ENCODE data around the gene DGCR2. TPM values are rescaled to one million over a fixed set of nuclear protein-coding genes. Genes with fewer than 3 reads are reported as not detected.

DGCR2 gene
- total and polyA plus RNA-seq, 10 of the 15 experiments (the other 5 are each of a cell fraction or from before 2014, with no cell fraction given): 0.19 to 28.4 (median 16.0) TPM

DNA sequence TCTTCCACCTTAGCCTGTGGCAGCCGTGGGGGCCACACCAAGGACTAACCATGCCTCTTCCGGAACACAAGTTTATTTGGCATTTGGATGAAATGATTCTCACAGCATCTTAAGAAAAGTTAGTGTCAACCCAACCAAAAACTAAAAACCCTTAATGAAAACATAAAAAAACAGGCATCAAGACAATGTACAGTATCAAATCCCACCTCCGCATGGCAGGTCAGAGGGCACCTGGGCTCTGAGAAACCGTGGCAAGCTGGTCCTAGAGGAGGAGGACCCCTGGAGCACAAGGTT, 86.0 kb downstream of the DGCR2 start (continued):
- TF ChIP-seq, protein P1, sequence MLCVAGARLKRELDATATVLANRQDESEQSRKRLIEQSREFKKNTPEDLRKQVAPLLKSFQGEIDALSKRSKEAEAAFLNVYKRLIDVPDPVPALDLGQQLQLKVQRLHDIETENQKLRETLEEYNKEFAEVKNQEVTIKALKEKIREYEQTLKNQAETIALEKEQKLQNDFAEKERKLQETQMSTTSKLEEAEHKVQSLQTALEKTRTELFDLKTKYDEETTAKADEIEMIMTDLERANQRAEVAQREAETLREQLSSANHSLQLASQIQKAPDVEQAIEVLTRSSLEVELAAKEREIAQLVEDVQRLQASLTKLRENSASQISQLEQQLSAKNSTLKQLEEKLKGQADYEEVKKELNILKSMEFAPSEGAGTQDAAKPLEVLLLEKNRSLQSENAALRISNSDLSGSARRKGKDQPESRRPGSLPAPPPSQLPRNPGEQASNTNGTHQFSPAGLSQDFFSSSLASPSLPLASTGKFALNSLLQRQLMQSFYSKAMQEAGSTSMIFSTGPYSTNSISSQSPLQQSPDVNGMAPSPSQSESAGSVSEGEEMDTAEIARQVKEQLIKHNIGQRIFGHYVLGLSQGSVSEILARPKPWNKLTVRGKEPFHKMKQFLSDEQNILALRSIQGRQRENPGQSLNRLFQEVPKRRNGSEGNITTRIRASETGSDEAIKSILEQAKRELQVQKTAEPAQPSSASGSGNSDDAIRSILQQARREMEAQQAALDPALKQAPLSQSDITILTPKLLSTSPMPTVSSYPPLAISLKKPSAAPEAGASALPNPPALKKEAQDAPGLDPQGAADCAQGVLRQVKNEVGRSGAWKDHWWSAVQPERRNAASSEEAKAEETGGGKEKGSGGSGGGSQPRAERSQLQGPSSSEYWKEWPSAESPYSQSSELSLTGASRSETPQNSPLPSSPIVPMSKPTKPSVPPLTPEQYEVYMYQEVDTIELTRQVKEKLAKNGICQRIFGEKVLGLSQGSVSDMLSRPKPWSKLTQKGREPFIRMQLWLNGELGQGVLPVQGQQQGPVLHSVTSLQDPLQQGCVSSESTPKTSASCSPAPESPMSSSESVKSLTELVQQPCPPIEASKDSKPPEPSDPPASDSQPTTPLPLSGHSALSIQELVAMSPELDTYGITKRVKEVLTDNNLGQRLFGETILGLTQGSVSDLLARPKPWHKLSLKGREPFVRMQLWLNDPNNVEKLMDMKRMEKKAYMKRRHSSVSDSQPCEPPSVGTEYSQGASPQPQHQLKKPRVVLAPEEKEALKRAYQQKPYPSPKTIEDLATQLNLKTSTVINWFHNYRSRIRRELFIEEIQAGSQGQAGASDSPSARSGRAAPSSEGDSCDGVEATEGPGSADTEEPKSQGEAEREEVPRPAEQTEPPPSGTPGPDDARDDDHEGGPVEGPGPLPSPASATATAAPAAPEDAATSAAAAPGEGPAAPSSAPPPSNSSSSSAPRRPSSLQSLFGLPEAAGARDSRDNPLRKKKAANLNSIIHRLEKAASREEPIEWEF (IDR thresholded peaks at IDR 0.05; ENCODE audit: insufficient replicate concordance, low read depth, low read length): no peak
- TF ChIP-seq, protein P2, sequence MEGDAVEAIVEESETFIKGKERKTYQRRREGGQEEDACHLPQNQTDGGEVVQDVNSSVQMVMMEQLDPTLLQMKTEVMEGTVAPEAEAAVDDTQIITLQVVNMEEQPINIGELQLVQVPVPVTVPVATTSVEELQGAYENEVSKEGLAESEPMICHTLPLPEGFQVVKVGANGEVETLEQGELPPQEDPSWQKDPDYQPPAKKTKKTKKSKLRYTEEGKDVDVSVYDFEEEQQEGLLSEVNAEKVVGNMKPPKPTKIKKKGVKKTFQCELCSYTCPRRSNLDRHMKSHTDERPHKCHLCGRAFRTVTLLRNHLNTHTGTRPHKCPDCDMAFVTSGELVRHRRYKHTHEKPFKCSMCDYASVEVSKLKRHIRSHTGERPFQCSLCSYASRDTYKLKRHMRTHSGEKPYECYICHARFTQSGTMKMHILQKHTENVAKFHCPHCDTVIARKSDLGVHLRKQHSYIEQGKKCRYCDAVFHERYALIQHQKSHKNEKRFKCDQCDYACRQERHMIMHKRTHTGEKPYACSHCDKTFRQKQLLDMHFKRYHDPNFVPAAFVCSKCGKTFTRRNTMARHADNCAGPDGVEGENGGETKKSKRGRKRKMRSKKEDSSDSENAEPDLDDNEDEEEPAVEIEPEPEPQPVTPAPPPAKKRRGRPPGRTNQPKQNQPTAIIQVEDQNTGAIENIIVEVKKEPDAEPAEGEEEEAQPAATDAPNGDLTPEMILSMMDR (IDR thresholded peaks at IDR 0.05 in 2 of 3, conservative IDR thresholded peaks at IDR 0.05 in 1 of 3; ENCODE audit: control insufficient read depth in 2 of 3, extremely low read depth in 1 of 3, insufficient read depth in 1 of 3, low read depth in 3 of 3, low read length in 3 of 3): no peak
- TF ChIP-seq, protein P3, sequence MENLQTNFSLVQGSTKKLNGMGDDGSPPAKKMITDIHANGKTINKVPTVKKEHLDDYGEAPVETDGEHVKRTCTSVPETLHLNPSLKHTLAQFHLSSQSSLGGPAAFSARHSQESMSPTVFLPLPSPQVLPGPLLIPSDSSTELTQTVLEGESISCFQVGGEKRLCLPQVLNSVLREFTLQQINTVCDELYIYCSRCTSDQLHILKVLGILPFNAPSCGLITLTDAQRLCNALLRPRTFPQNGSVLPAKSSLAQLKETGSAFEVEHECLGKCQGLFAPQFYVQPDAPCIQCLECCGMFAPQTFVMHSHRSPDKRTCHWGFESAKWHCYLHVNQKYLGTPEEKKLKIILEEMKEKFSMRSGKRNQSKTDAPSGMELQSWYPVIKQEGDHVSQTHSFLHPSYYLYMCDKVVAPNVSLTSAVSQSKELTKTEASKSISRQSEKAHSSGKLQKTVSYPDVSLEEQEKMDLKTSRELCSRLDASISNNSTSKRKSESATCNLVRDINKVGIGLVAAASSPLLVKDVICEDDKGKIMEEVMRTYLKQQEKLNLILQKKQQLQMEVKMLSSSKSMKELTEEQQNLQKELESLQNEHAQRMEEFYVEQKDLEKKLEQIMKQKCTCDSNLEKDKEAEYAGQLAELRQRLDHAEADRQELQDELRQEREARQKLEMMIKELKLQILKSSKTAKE (IDR thresholded peaks at IDR 0.05; ENCODE audit: low read depth, poor library complexity, severe bottlenecking): no peak
- no peak for TF ChIP-seq IKZF2 (IDR thresholded peaks at IDR 0.05)
- no peak for TF ChIP-seq ZZZ3 (IDR thresholded peaks at IDR 0.05; ENCODE audit: control insufficient read depth, insufficient read length, low read depth)
- TF ChIP-seq, protein P4, sequence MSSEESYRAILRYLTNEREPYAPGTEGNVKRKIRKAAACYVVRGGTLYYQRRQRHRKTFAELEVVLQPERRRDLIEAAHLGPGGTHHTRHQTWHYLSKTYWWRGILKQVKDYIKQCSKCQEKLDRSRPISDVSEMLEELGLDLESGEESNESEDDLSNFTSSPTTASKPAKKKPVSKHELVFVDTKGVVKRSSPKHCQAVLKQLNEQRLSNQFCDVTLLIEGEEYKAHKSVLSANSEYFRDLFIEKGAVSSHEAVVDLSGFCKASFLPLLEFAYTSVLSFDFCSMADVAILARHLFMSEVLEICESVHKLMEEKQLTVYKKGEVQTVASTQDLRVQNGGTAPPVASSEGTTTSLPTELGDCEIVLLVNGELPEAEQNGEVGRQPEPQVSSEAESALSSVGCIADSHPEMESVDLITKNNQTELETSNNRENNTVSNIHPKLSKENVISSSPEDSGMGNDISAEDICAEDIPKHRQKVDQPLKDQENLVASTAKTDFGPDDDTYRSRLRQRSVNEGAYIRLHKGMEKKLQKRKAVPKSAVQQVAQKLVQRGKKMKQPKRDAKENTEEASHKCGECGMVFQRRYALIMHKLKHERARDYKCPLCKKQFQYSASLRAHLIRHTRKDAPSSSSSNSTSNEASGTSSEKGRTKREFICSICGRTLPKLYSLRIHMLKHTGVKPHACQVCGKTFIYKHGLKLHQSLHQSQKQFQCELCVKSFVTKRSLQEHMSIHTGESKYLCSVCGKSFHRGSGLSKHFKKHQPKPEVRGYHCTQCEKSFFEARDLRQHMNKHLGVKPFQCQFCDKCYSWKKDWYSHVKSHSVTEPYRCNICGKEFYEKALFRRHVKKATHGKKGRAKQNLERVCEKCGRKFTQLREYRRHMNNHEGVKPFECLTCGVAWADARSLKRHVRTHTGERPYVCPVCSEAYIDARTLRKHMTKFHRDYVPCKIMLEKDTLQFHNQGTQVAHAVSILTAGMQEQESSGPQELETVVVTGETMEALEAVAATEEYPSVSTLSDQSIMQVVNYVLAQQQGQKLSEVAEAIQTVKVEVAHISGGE (CRISPR knock-in tag; IDR thresholded peaks at IDR 0.05): no peak
- TF ChIP-seq RAD51 (IDR thresholded peaks at IDR 0.05): no peak
- TF ChIP-seq RAD21 (IDR thresholded peaks at IDR 0.05; ENCODE audit: insufficient read depth, low read depth, low read length): no peak
- no peak for TF ChIP-seq STAT3 (IDR thresholded peaks at IDR 0.05; ENCODE audit: low read depth, low read length)
- TF ChIP-seq, protein P5, sequence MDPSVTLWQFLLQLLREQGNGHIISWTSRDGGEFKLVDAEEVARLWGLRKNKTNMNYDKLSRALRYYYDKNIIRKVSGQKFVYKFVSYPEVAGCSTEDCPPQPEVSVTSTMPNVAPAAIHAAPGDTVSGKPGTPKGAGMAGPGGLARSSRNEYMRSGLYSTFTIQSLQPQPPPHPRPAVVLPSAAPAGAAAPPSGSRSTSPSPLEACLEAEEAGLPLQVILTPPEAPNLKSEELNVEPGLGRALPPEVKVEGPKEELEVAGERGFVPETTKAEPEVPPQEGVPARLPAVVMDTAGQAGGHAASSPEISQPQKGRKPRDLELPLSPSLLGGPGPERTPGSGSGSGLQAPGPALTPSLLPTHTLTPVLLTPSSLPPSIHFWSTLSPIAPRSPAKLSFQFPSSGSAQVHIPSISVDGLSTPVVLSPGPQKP (IDR thresholded peaks at IDR 0.05; ENCODE audit: low read depth, low read length): no peak
- TF ChIP-seq ETV6 (conservative IDR thresholded peaks at IDR 0.05 in 1 of 2, IDR thresholded peaks at IDR 0.05 in 1 of 2; ENCODE audit: borderline replicate concordance in 1 of 2, low read depth in 1 of 2): no peak
- TF ChIP-seq ASH2L (IDR thresholded peaks at IDR 0.05; ENCODE audit: borderline replicate concordance, low read depth): no peak
